Measurements from ENCODE around the gene ARHGAP18. TPM values are rescaled to one million over a fixed set of nuclear protein-coding genes. Genes with fewer than 3 reads are reported as not detected.

ARHGAP18 gene
- total RNA-seq, 1 donor from 2014 or later = 12.0 TPM

GRCh38 chr6:129698430-129698829 lies 11.5 kb downstream of the ARHGAP18 start:
- Mint-ChIP-seq H3K9me3 (no peaks in the 10 kb centered on the region), H3K27ac (no peak overlapping the region), H3K36me3 (no peaks in the 10 kb centered on the region), H3K4me1 (ENCODE audit: unreplicated experiment) (no peaks in the 10 kb centered on the region), H3K27me3 (no peaks in the 10 kb centered on the region), H3K4me3 (no peak overlapping the region)
- no peak for TF ChIP-seq CTCF (conservative IDR thresholded peaks at IDR 0.05)
- no peak for DNase-seq (ENCODE audit: extremely low spot score, unreplicated experiment)

GRCh38 chr6:129697788-129698187 lies 12.2 kb downstream of the ARHGAP18 start:
- no peak for TF ChIP-seq CTCF (conservative IDR thresholded peaks at IDR 0.05)
- Mint-ChIP-seq H3K27ac (no peak overlapping the region), H3K4me3 (no peak overlapping the region), H3K4me1 (ENCODE audit: unreplicated experiment) (no peaks in the 10 kb centered on the region), H3K27me3 (no peaks in the 10 kb centered on the region), H3K36me3 (no peaks in the 10 kb centered on the region), H3K9me3 (no peaks in the 10 kb centered on the region)
- DNase-seq (ENCODE audit: extremely low spot score, unreplicated experiment) = no peak

GRCh38 chr6:129696843-129697242 lies 13.1 kb downstream of the ARHGAP18 start:
- H3K4me3 Mint-ChIP-seq = no peak overlapping the region

GRCh38 chr6:129696028-129696418 lies 14.0 kb downstream of the ARHGAP18 start:
- no peaks in the 10 kb centered on the region for H3K36me3 Mint-ChIP-seq
- TF ChIP-seq CTCF (conservative IDR thresholded peaks at IDR 0.05) = no peak
- peaks cover 3% of the 10 kb centered on the region for H3K4me1 Mint-ChIP-seq (ENCODE audit: unreplicated experiment)
- H3K27me3 Mint-ChIP-seq = no peaks in the 10 kb centered on the region
- H3K27ac Mint-ChIP-seq = no peak overlapping the region
- H3K4me3 Mint-ChIP-seq = no peak overlapping the region
- no peaks in the 10 kb centered on the region for H3K9me3 Mint-ChIP-seq
- no peak for DNase-seq (ENCODE audit: extremely low spot score, unreplicated experiment)

More at GRCh38 chr6:129696843-129697242, 13.1 kb downstream of the ARHGAP18 start:
- no peak for TF ChIP-seq CTCF (conservative IDR thresholded peaks at IDR 0.05)
- Mint-ChIP-seq H3K9me3 (no peaks in the 10 kb centered on the region), H3K4me1 (ENCODE audit: unreplicated experiment) (no peaks in the 10 kb centered on the region), H3K36me3 (no peaks in the 10 kb centered on the region), H3K27me3 (no peaks in the 10 kb centered on the region), H3K27ac (no peak overlapping the region)
- no peak for DNase-seq (ENCODE audit: extremely low spot score, unreplicated experiment)

GRCh38 chr6:129695373-129696027 lies 14.5 kb downstream of the ARHGAP18 start:
- no peak overlapping the region for H3K27ac Mint-ChIP-seq
- no peaks in the 10 kb centered on the region for H3K9me3 Mint-ChIP-seq
- no peaks in the 10 kb centered on the region for H3K27me3 Mint-ChIP-seq
- no peak overlapping the region for H3K4me3 Mint-ChIP-seq
- DNase-seq (ENCODE audit: extremely low spot score, unreplicated experiment) = no peak
- no peak for TF ChIP-seq CTCF (conservative IDR thresholded peaks at IDR 0.05)
- H3K36me3 Mint-ChIP-seq = no peaks in the 10 kb centered on the region
- H3K4me1 Mint-ChIP-seq (ENCODE audit: unreplicated experiment) = peaks cover 5% of the 10 kb centered on the region
